Right lobe of liver (tissue), 6 donors: ENCODE measurements around the gene LONP1. TPM values are rescaled to one million over a fixed set of nuclear protein-coding genes. Genes with fewer than 3 reads are reported as not detected.

Experiments
- ATAC-seq, 4 donors: fragments of 200-7000 bp; cut with Tn5 transposase; one replicate each; pipeline ENCODE4 v1.9.1; 2020; ENCODE audit warnings: mild to moderate bottlenecking in 4 of 4, moderate library complexity in 4 of 4
- DNase-seq, 3 donors: peaks; one replicate each; pipeline ENCODE4 v3.0.0-alpha.2; 2020
- H3K27ac ChIP-seq, 3 donors: fragments of 200-600 bp; one replicate each; pipeline ENCODE4 v1.8.0; 2022
- H3K27me3 ChIP-seq, 2 donors: fragments of 200-600 bp; one replicate each; pipeline ENCODE4 v1.8.0; 2022
- H3K36me3 ChIP-seq, 4 donors: fragments of 200-600 bp; sonication (generic) in 1 of 4; one replicate each; pipeline versions ENCODE4 v1.5.1 to v1.8.0; 2017 to 2022; ENCODE audit warnings: control low read depth in 1 of 4
- H3K4me1 ChIP-seq, 4 donors: fragments of 200-600 bp; sonication (generic) in 1 of 4; one replicate each; pipeline versions ENCODE4 v1.5.1 to v1.8.0; 2017 to 2022; ENCODE audit warnings: control low read depth in 1 of 4
- H3K4me3 ChIP-seq, 3 donors: fragments of 200-600 bp; one replicate each; pipeline ENCODE4 v1.8.0; 2022
- H3K9me3 ChIP-seq, 4 donors: fragments of 200-600 bp; sonication (generic) in 1 of 4; one replicate each; pipeline versions ENCODE4 v1.5.1 to v1.8.0; 2017 to 2022; ENCODE audit warnings: control low read depth in 1 of 4
- CTCF ChIP-seq, 4 donors: fragments of 200-600 bp in 3 of 4; fragments of 450-650 bp in 1 of 4; IDR thresholded peaks; one replicate each; pipeline versions ENCODE4 v1.5.1 to v1.8.0; 2016 to 2022; ENCODE audit warnings: antibody characterized with exemption in 4 of 4, mild to moderate bottlenecking in 2 of 4
- POLR2A ChIP-seq: fragments of 450-650 bp; IDR thresholded peaks from one replicate; pipeline ENCODE4 v1.6.1; 2017; ENCODE audit warnings: antibody characterized with exemption, mild to moderate bottlenecking
- WGBS: methylation state at CpG from one replicate; pipeline ENCODE4 v1.1.6; 2018; ENCODE audit warnings: low coverage, low lambda C conversion rate; ENCODE audit not compliant: insufficient coverage; ENCODE audit errors: missing lambda C conversion rate; 5-methylcytosine and 5-hydroxymethylcytosine counted together
- intact Hi-C, 2 donors: fragments of 100-400 bp; cut with DNase I; formaldehyde crosslinking; loops; one replicate each; pipeline versions ENCODE4 v1.11.2 to v1.14.1; 2022
- total RNA-seq, 6 experiments: library from RNA; depleted of rRNA in 2 of 6; stranded (reverse); fragments of >200 nt in 2 of 6; fragmentation: NEBNext Ultra II Directional in 3 of 6; extraction: Animal tissue kit (Norgen Biotek cat#: 25700) in 3 of 6; gene quantifications; one replicate each; pipeline versions ENCODE4 v1.1.0 to v1.2.4, GENCODE V29; 2016 to 2023
- donor health status: DM: no; HTN: yes; CAD: no.
- donor health status: DM: no; HTN: no; CAD: no.
- donor health status: DM: no; HTN: no; CAD: no.
- donor health status: DM: no; HTN: yes; CAD: no.
- donor health status: DM: no; HTN: yes; CAD: no.

LONP1 gene
- total RNA-seq, 6 experiments from 2014 or later, result 54.5 to 123 (median 66.8) TPM

GRCh38 chr19:5676772-5677105 lies 43.2 kb downstream of the LONP1 start:
- Histone ChIP-seq H3K27ac (no peak overlapping the region), H3K4me3 (no peak overlapping the region), H3K36me3 (no peaks in the 10 kb centered on the region), H3K9me3 (no peaks in the 10 kb centered on the region), H3K4me1 (peaks cover 0 to 6% (median 0%) of the 10 kb centered on the region in 4 donors), H3K27me3 (no peaks in the 10 kb centered on the region)
- intact Hi-C loops, result loop anchor here in 1 of 2 donors (10.0 kb wide), 1 partner anchor 62 kb away; no protein-coding TSS in a partner anchor
- 70% methylated on average over 4 of the region's 13 CpGs for WGBS
- DNase-seq (no peak), ATAC-seq (no peak)
- TF ChIP-seq CTCF (IDR thresholded peaks at IDR 0.05) (no peak), POLR2A (no peak)

- H3K27ac ChIP-seq, result no peak overlapping the region
- TF ChIP-seq CTCF (IDR thresholded peaks at IDR 0.05) (no peak), POLR2A (no peak)
- no peaks in the 10 kb centered on the region for H3K27me3 ChIP-seq
- intact Hi-C loops, result loop anchor here in 1 of 2 donors (10.0 kb wide), 1 partner anchor 61 kb away; no protein-coding TSS in a partner anchor
- peaks cover 0 to 6% (median 0%) of the 10 kb centered on the region in 4 donors for H3K4me1 ChIP-seq
- H3K9me3 ChIP-seq, result no peaks in the 10 kb centered on the region
- DNase-seq (no peak), ATAC-seq (no peak)
- H3K36me3 ChIP-seq, result no peaks in the 10 kb centered on the region
- WGBS, result 73% methylated on average over 3 of the region's 17 CpGs
- no peak overlapping the region for H3K4me3 ChIP-seq
Measured at GRCh38 chr19:5676105-5676771, 43.7 kb downstream of the LONP1 start.

- DNase-seq (no peak), ATAC-seq (no peak)
- intact Hi-C loops, result loop anchor here (5.0 to 10.0 kb wide), 2 partner anchors 47 to 60 kb away; no protein-coding TSS in a partner anchor
- H3K4me3 ChIP-seq, result no peak overlapping the region
- H3K36me3 ChIP-seq, result peaks cover 0 to 6% (median 0%) of the 10 kb centered on the region in 4 donors
- H3K27ac ChIP-seq, result no peak overlapping the region
- WGBS, result 100% methylated on average over 3 of the region's 5 CpGs
- H3K4me1 ChIP-seq, result peaks cover 0 to 5% (median 0%) of the 10 kb centered on the region in 4 donors
- TF ChIP-seq POLR2A (no peak), CTCF (IDR thresholded peaks at IDR 0.05) (no peak)
- no peaks in the 10 kb centered on the region for H3K27me3 ChIP-seq
- H3K9me3 ChIP-seq, result no peaks in the 10 kb centered on the region
Measured at GRCh38 chr19:5674714-5675113, 45.2 kb downstream of the LONP1 start.

GRCh38 chr19:5673752-5674151 lies 46.2 kb downstream of the LONP1 start:
- Histone ChIP-seq H3K9me3 (no peaks in the 10 kb centered on the region), H3K27me3 (no peaks in the 10 kb centered on the region), H3K36me3 (peaks cover 0 to 15% (median 3%) of the 10 kb centered on the region in 4 donors), H3K27ac (no peak overlapping the region), H3K4me1 (no peaks in the 10 kb centered on the region), H3K4me3 (no peak overlapping the region)
- TF ChIP-seq CTCF (IDR thresholded peaks at IDR 0.05), result no peak
- no peak for TF ChIP-seq POLR2A
- 100% methylated on average over 1 of the region's 1 CpG for WGBS
- ATAC-seq, result no peak
- no peak for DNase-seq
- intact Hi-C loops, result loop anchor here (5.0 to 10.0 kb wide), 2 partner anchors 46 to 59 kb away; no protein-coding TSS in a partner anchor
